GM21786 (cell line): ENCODE data around the gene MYH10.

Experiments used
- ATAC-seq: cut with Tn5 transposase; IDR thresholded peaks from one replicate; pipeline ENCODE4 v1.9.1; 2021; ENCODE audit not compliant: unreplicated experiment

MYH10 gene

DNA sequence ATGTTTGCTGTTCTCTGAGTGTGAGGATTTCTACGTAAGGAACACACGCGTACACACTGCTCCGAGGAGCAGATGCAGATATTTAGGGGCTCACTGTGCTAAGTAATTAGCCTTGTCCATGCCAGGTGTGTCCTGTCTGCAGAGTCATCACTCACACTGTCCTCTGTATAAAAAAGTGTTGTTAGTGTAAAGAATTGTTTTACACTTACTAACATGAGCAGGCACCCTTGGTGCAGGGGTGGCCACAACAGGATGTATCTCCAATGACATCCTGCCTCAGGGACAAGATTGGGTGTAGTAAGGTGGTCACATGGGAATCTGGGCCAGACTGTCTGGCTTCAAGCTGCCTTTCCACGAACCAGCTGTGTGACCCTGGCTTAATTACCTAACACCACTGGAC, 130.9 kb downstream of the MYH10 start:
- ATAC-seq: no peak

GRCh38 chr17:8499171-8499570, 131.4 kb downstream of the MYH10 start:
- no peak for ATAC-seq

DNA sequence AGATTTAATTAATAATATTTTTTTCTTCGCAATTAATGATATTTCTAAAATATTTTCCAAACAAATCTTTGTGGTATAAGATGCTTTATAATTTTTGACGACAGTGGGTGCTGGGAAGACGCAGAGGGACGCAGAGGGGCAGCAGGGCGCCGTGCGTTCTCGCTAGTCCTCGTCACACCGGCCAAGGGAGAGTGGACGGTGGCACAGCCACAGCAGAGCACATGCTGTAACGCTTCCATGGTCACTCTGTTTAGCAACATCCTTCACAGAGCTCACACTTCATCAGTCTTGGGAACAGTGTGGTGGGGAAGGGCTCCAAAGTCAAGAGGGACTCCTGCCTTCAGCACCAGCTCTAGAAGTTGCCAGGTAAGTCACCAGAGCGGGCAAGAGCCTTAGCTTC, 134.4 kb downstream of the MYH10 start:
- no peak for ATAC-seq

GRCh38 chr17:8494506-8495111, 135.9 kb downstream of the MYH10 start:
- no peak for ATAC-seq

GRCh38 chr17:8494021-8494420, 136.5 kb downstream of the MYH10 start:
- no peak for ATAC-seq

DNA sequence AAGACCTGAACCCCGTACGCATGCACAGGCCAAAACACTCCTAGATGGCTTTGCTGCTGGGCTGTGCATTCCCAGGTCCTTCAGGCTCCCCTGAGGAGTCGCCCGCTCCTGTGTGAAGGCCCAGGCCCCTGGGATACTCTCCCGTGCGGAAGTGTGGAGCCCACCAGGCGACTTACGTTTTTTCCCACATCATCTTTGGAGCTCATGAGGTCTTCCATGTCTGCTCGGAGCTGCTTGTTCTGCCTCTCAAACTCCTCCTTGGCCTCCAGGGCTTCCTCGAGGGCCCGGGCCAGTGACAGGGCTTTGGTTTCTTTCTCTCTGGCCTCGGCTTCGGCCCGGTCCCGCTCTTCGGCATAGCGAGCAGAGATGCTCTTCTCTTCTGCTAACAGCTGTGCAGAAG, 138.4 kb downstream of the MYH10 start:
- no peak for ATAC-seq

- no peak for ATAC-seq
Observed at GRCh38 chr17:8490256-8491023, 140.1 kb downstream of the MYH10 start.

- ATAC-seq: no peak
Observed at GRCh38 chr17:8489841-8490240, 140.7 kb downstream of the MYH10 start.

DNA sequence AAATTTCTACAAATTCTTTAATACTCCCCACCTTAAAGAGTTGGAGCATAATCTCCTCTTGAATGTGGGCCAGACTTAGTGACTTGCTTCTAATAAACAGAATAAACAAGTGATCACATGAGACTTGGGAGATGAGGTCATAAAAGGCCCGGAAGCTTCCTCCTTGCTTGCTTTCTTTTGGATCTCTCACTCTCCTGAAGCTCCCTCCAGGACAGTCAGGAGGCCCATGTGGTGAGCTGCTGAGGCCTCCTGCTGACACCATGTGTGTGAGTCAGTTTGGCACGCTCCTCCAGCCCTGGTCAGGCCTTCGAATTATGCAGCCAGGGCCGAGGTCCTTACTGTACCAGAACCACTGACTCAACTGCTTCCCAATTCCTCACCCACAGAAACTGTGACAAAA, 141.6 kb downstream of the MYH10 start:
- no peak for ATAC-seq

DNA sequence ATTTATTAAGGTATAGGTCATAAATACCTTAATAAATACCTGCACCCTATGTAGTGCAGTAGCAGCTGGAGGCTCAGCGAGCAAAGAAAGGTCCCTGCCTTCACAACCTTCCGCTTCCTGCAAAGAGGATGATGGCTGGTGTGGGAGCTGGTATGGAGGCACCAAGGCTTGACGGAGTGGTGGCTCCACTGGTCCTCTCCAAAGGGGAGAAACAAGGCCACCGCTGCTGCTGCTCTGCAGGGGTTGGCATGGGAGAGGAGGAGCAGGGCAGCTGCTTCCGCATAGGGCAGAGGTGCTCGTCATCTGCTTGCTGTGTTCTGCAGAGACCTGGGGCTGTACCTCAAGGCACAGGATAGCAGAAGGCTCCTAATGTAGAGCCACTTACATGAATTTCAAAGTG, 142.0 kb downstream of the MYH10 start:
- no peak for ATAC-seq

DNA sequence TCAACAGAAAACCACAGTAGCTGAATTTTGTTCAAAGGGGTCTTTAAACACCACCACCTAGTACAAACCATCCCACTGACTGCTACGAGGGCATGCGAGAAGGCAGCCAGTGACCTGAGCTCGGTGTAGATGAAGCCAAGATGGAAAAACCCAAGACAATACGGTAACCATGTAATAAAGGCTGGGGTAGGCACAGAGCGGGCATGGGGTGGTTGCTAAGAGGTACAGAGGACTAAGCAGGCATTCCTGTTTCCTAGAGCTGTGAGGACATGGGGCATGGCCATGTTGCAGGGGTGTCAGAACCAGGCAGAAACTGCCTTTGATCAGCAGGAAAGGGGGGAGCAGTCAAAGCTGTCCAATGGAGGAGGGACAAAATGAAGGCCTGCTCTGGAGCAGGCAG, 142.8 kb downstream of the MYH10 start:
- no peak for ATAC-seq

DNA sequence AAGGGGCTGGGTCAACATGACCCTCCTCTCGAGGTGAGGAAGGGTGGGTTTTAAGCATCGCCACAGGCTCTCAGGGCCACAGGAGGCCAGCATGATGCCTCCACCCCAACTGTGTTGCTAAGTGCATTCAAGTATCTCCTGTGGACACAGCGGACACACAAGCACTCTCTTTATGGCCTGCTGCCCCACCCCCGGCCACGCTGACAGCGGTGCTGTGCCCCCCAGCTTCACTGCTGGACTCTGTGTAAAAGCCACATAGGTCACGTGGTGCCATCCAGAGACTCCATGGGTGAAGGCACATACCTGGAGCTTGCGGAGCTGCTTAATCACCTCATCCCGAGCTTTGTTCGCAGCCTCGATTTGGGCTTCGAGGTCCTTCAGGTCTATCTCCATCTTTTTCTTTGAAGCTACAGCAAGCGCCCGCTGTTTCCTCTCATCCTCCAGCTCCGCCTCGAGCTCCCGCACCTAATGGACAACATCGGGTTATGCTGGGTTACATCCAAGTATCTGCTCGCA, 143.3 kb downstream of the MYH10 start:
- no peak for ATAC-seq

- ATAC-seq: no peak
Observed at GRCh38 chr17:8485491-8485890, 145.0 kb downstream of the MYH10 start.

DNA sequence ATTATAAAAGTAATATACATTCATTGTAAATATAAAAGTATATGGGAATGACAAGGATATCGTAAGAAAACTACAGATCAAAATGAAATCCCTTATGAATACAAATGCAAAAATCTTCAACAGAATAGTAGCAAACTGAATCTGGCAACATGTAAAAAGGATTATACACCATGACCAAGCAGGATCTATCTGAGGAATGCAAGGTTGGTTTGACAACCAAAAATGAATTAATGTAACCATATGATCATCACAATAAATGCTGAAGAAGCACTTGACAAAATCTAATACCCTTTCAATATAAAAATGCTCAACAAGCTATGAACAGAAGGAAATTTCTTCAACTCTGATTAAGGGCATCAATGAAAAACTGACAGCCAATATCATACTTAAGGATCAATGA, 146.1 kb downstream of the MYH10 start:
- ATAC-seq: no peak

DNA sequence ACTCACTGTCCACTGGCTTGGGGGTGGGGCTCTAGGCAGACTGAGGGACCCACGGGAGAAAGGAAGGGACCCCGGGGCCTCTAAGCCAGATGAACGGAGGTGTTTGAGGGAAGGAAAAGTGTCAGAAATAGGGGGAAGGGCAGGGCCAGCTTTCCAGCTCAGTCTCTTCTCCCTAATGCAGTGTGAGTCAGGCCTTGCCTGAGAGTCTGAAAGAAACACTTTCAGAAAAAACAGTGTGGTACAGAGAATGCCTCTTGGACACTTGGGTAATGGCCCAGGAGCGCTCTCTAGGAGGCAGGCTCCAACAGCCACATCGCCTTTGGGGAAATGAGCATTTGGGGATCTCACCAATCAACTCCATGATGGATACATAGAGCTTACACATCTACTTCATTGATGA, 148.0 kb downstream of the MYH10 start:
- ATAC-seq: no peak

DNA sequence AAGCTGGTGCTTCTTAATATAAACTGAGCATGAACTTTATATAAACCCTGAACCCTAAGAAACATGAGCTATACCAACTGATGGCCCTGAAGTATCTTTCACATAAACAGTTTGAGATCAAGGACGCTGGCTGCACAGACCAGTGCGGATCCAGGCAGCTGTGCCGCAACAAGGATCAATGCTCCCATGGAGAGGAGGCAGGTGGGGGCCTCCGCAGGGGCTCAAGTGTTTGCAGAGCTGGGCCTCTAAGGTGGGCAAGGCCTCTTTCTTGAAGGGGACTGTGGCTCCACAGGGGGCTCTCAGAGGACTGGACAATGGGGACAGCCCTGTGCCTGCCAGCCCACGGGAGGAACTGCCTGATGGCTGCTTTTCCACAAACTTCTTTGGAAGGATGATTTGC, 148.8 kb downstream of the MYH10 start:
- ATAC-seq: no peak

DNA sequence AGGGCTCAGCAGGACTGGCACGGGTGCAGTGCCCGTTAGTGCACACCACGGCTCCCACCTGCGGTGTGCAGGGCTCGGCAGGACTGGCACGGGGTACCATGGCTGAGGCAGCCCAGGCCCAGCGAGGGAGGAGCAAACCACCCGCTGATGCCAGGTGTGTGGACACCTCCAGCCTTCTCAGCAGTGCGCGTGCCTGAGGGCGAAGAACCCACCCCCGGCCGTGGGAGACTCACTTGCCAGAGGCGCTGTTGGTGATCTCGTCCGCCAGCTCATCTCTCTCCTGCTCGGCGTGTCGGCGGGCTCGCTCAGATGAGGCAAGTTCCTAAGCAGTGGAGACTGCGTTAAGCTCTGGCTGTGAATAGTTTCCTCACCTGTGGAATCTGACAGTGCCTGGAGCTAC, 149.4 kb downstream of the MYH10 start:
- no peak for ATAC-seq

GRCh38 chr17:8480011-8480976, 150.2 kb downstream of the MYH10 start:
- ATAC-seq: no peak

DNA sequence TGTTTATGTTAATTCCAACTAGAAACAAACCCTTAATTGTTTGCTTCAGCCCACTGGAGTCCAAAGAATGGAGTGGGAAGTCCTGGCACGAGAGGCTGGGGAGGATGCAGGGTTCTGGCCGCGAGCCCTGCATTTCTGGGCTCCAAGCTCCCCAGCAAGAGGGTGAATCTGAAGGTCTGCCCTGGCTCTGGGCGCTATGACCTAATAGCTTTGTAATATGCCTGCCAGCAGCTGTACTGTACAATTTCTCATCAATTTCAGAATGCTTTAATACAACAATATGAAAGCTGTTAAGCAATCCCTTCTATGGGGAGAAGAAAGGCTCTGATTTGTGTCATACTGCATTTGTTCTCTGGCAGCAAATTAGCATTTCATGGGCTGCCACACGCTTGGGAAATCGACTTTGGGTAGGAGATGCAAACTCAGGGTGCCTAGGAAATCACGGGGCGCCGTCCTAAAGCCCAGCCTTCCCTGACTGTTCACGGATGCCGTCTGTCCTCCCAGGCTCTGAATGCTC, 151.0 kb downstream of the MYH10 start:
- no peak for ATAC-seq

- ATAC-seq: no peak
Observed at GRCh38 chr17:8477715-8478441, 152.6 kb downstream of the MYH10 start.

GRCh38 chr17:8477171-8477570, 153.4 kb downstream of the MYH10 start:
- ATAC-seq: no peak
